WTC11 (cell line): ENCODE measurements around the gene ZFHX3.

ENCODE experiments used
- JUN ChIP-seq: sonication (generic); formaldehyde crosslinking; IDR thresholded peaks from 2 replicates; pipeline ENCODE4 v1.8.0; 2023; ENCODE audit warnings: mild to moderate bottlenecking, missing genetic modification reagents
- RELA ChIP-seq: sonication (generic); formaldehyde crosslinking; IDR thresholded peaks from 2 replicates; pipeline ENCODE4 v1.8.1; 2022; ENCODE audit warnings: missing genetic modification reagents, mild to moderate bottlenecking, borderline replicate concordance
- SP1 ChIP-seq: sonication (generic); formaldehyde crosslinking; conservative IDR thresholded peaks from 2 replicates; pipeline ENCODE4 v1.8.1; 2022; ENCODE audit warnings: missing genetic modification reagents
- TEAD1 ChIP-seq: sonication (generic); formaldehyde crosslinking; IDR thresholded peaks from 2 replicates; pipeline ENCODE4 v1.8.0; 2022; ENCODE audit warnings: mild to moderate bottlenecking, missing genetic modification reagents
- TEAD4 ChIP-seq: sonication (generic); formaldehyde crosslinking; IDR thresholded peaks from 2 replicates; pipeline ENCODE4 v1.8.0; 2022; ENCODE audit warnings: mild to moderate bottlenecking, missing genetic modification reagents
- ZNF416 ChIP-seq: fragments of 250-450 bp; sonication (Bioruptor Pico); IDR thresholded peaks from 2 replicates; pipeline ENCODE4 v1.9.0; 2021; ENCODE audit warnings: mild to moderate bottlenecking, inconsistent platforms
- ZNF423 ChIP-seq: fragments of 250-450 bp; sonication (Bioruptor Pico); IDR thresholded peaks from 2 replicates; pipeline ENCODE4 v2.1.2; 2022; ENCODE audit warnings: mild to moderate bottlenecking, moderate library complexity
- TF ChIP-seq, protein P1 (sequence below): fragments of 200-600 bp; IDR thresholded peaks from 2 replicates; pipeline ENCODE4 v1.8.0; 2022; ENCODE audit warnings: antibody characterized with exemption
- TF ChIP-seq, protein P2 (sequence below): sonication (generic); formaldehyde crosslinking; IDR thresholded peaks from 2 replicates; pipeline ENCODE4 v1.8.0; 2022; ENCODE audit warnings: mild to moderate bottlenecking, missing genetic modification reagents
- TF ChIP-seq, protein P3 (sequence below): sonication (generic); formaldehyde crosslinking; IDR thresholded peaks from 2 replicates; pipeline ENCODE4 v1.8.1; 2023; ENCODE audit warnings: mild to moderate bottlenecking, missing genetic modification reagents
- TF ChIP-seq, protein P4 (sequence below): sonication (generic); formaldehyde crosslinking; conservative IDR thresholded peaks from 2 replicates; pipeline ENCODE4 v1.8.1; 2022; ENCODE audit warnings: mild to moderate bottlenecking, missing genetic modification reagents
- TF ChIP-seq, protein P5 (sequence below): sonication (generic); formaldehyde crosslinking; IDR thresholded peaks from 2 replicates; pipeline ENCODE4 v1.8.0; 2022; ENCODE audit warnings: mild to moderate bottlenecking, missing genetic modification reagents
- TF ChIP-seq, protein P6 (sequence below): sonication (generic); formaldehyde crosslinking; IDR thresholded peaks from 2 replicates; pipeline ENCODE4 v1.8.1; 2023; ENCODE audit warnings: mild to moderate bottlenecking, missing genetic modification reagents
- TF ChIP-seq, protein P7 (sequence below): sonication (generic); formaldehyde crosslinking; IDR thresholded peaks from 2 replicates; pipeline ENCODE4 v1.8.0; 2022; ENCODE audit warnings: missing genetic modification reagents

DNA sequence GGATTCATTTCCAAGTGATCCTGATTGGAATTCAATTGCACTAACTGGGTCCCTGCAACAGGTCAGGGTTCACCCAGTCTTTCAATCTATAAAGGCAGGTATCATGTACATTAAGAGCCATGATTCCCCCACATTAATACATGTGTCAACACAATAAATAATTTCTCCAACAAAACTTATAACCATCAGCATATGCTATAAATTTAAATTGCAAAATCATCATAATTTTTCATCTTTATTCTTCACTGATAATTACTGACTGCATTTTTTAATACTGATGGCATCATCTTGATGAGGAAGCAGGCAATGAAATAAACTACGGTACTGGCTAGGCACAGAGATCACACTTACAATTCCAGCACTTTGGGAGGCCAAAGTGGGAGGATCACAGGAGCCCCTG lies 59.4 kb downstream of the ZFHX3 start:
- TF ChIP-seq, protein P1, sequence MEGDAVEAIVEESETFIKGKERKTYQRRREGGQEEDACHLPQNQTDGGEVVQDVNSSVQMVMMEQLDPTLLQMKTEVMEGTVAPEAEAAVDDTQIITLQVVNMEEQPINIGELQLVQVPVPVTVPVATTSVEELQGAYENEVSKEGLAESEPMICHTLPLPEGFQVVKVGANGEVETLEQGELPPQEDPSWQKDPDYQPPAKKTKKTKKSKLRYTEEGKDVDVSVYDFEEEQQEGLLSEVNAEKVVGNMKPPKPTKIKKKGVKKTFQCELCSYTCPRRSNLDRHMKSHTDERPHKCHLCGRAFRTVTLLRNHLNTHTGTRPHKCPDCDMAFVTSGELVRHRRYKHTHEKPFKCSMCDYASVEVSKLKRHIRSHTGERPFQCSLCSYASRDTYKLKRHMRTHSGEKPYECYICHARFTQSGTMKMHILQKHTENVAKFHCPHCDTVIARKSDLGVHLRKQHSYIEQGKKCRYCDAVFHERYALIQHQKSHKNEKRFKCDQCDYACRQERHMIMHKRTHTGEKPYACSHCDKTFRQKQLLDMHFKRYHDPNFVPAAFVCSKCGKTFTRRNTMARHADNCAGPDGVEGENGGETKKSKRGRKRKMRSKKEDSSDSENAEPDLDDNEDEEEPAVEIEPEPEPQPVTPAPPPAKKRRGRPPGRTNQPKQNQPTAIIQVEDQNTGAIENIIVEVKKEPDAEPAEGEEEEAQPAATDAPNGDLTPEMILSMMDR = no peak
- TF ChIP-seq, protein P2, sequence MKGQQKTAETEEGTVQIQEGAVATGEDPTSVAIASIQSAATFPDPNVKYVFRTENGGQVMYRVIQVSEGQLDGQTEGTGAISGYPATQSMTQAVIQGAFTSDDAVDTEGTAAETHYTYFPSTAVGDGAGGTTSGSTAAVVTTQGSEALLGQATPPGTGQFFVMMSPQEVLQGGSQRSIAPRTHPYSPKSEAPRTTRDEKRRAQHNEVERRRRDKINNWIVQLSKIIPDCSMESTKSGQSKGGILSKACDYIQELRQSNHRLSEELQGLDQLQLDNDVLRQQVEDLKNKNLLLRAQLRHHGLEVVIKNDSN (CRISPR knock-in tag) = no peak
- TF ChIP-seq, protein P3, sequence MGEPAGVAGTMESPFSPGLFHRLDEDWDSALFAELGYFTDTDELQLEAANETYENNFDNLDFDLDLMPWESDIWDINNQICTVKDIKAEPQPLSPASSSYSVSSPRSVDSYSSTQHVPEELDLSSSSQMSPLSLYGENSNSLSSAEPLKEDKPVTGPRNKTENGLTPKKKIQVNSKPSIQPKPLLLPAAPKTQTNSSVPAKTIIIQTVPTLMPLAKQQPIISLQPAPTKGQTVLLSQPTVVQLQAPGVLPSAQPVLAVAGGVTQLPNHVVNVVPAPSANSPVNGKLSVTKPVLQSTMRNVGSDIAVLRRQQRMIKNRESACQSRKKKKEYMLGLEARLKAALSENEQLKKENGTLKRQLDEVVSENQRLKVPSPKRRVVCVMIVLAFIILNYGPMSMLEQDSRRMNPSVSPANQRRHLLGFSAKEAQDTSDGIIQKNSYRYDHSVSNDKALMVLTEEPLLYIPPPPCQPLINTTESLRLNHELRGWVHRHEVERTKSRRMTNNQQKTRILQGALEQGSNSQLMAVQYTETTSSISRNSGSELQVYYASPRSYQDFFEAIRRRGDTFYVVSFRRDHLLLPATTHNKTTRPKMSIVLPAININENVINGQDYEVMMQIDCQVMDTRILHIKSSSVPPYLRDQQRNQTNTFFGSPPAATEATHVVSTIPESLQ (CRISPR knock-in tag) = no peak
- no peak for TF ChIP-seq RELA (CRISPR knock-in tag)
- no peak for TF ChIP-seq JUN (CRISPR knock-in tag)
- TF ChIP-seq, protein P4, sequence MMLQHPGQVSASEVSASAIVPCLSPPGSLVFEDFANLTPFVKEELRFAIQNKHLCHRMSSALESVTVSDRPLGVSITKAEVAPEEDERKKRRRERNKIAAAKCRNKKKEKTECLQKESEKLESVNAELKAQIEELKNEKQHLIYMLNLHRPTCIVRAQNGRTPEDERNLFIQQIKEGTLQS = no peak
- TF ChIP-seq ZNF423 = no peak
- TF ChIP-seq, protein P5, sequence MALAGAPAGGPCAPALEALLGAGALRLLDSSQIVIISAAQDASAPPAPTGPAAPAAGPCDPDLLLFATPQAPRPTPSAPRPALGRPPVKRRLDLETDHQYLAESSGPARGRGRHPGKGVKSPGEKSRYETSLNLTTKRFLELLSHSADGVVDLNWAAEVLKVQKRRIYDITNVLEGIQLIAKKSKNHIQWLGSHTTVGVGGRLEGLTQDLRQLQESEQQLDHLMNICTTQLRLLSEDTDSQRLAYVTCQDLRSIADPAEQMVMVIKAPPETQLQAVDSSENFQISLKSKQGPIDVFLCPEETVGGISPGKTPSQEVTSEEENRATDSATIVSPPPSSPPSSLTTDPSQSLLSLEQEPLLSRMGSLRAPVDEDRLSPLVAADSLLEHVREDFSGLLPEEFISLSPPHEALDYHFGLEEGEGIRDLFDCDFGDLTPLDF (CRISPR knock-in tag) = no peak
- no peak for TF ChIP-seq SP1 (CRISPR knock-in tag)
- TF ChIP-seq ZNF416 (CRISPR knock-in tag) = no peak
- no peak for TF ChIP-seq TEAD4 (CRISPR knock-in tag)
- no peak for TF ChIP-seq TEAD1 (CRISPR knock-in tag)
- TF ChIP-seq, protein P6, sequence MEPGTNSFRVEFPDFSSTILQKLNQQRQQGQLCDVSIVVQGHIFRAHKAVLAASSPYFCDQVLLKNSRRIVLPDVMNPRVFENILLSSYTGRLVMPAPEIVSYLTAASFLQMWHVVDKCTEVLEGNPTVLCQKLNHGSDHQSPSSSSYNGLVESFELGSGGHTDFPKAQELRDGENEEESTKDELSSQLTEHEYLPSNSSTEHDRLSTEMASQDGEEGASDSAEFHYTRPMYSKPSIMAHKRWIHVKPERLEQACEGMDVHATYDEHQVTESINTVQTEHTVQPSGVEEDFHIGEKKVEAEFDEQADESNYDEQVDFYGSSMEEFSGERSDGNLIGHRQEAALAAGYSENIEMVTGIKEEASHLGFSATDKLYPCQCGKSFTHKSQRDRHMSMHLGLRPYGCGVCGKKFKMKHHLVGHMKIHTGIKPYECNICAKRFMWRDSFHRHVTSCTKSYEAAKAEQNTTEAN = no peak
- TF ChIP-seq, protein P7, sequence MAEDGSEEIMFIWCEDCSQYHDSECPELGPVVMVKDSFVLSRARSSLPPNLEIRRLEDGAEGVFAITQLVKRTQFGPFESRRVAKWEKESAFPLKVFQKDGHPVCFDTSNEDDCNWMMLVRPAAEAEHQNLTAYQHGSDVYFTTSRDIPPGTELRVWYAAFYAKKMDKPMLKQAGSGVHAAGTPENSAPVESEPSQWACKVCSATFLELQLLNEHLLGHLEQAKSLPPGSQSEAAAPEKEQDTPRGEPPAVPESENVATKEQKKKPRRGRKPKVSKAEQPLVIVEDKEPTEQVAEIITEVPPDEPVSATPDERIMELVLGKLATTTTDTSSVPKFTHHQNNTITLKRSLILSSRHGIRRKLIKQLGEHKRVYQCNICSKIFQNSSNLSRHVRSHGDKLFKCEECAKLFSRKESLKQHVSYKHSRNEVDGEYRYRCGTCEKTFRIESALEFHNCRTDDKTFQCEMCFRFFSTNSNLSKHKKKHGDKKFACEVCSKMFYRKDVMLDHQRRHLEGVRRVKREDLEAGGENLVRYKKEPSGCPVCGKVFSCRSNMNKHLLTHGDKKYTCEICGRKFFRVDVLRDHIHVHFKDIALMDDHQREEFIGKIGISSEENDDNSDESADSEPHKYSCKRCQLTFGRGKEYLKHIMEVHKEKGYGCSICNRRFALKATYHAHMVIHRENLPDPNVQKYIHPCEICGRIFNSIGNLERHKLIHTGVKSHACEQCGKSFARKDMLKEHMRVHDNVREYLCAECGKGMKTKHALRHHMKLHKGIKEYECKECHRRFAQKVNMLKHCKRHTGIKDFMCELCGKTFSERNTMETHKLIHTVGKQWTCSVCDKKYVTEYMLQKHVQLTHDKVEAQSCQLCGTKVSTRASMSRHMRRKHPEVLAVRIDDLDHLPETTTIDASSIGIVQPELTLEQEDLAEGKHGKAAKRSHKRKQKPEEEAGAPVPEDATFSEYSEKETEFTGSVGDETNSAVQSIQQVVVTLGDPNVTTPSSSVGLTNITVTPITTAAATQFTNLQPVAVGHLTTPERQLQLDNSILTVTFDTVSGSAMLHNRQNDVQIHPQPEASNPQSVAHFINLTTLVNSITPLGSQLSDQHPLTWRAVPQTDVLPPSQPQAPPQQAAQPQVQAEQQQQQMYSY (CRISPR knock-in tag) = no peak
